HL-60 (cell line): ENCODE data around the gene AFF3.

Source experiments
- CTCF ChIP-seq: IDR thresholded peaks from one replicate; pipeline ENCODE4 v1.5.1; 2011; ENCODE audit warnings: low read length, control low read depth, inconsistent platforms; ENCODE audit not compliant: insufficient read depth
- POLR2AphosphoS5 ChIP-seq: IDR thresholded peaks from 2 replicates; pipeline ENCODE4 v1.6.1; 2012; ENCODE audit warnings: low read depth
- REST ChIP-seq: IDR thresholded peaks from 2 replicates; pipeline ENCODE4 v1.6.1; 2012; ENCODE audit warnings: low read depth; ENCODE audit not compliant: insufficient replicate concordance
- SPI1 ChIP-seq: IDR thresholded peaks from 2 replicates; pipeline ENCODE4 v1.6.1; 2012; ENCODE audit warnings: low read depth, mild to moderate bottlenecking, borderline replicate concordance

DNA sequence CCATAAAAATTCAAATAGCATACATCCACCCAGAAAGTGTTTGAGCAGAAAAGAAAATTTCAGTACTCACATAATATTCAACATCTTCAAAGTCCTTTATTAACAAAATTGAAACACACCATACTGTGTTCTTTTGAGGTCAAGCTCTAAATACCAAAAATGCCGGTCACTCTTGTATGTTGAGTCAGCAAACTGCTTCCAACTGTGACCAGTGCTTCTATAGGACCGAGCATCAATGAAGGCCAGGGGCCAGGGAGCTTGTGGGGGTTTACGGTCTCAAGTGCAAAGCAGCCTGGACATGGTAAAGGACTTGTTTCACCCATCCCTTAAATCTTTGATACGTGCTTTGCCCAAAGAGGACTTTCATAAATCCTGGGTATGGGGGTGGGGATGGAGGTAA lies 539.9 kb downstream of the AFF3 start:
- no peak for TF ChIP-seq CTCF
- TF ChIP-seq SPI1: no peak
- no peak for TF ChIP-seq POLR2AphosphoS5
- TF ChIP-seq REST: no peak
